GM23338 (cell line): ENCODE results near the gene C1QTNF8.

Experiments
- CTCF ChIP-seq, 2 experiments: fragments of 200-600 bp in 1 of 2; sonication (generic) in 1 of 2; conservative IDR thresholded peaks; 2 replicates each; pipeline versions ENCODE4 v1.5.1 to v1.6.1; 2016 to 2017; ENCODE audit warnings: antibody characterized with exemption in 2 of 2, low read depth in 2 of 2, mild to moderate bottlenecking in 2 of 2, moderate library complexity in 1 of 2
- EZH2 ChIP-seq: fragments of 200-600 bp; sonication (generic); IDR thresholded peaks from one replicate; pipeline ENCODE4 v1.8.0; 2017; ENCODE audit warnings: antibody characterized with exemption, mild to moderate bottlenecking, low read depth; ENCODE audit not compliant: unreplicated experiment
- EZH2phosphoT487 ChIP-seq: fragments of 200-600 bp; sonication (generic); IDR thresholded peaks from one replicate; pipeline ENCODE4 v1.8.1; 2018; ENCODE audit warnings: antibody characterized with exemption; ENCODE audit not compliant: unreplicated experiment
- JUNB ChIP-seq: IDR thresholded peaks from one replicate; pipeline ENCODE4 v1.6.1; 2016; ENCODE audit warnings: antibody characterized with exemption; ENCODE audit not compliant: unreplicated experiment
- NANOG ChIP-seq: IDR thresholded peaks from 2 replicates; pipeline ENCODE4 v1.6.1; 2016; ENCODE audit warnings: antibody characterized with exemption, borderline replicate concordance
- POLR2AphosphoS5 ChIP-seq: IDR thresholded peaks from 2 replicates; pipeline ENCODE4 v1.6.1; 2016; ENCODE audit warnings: antibody characterized with exemption, low read depth
- REST ChIP-seq: IDR thresholded peaks from one replicate; pipeline ENCODE4 v1.6.1; 2018; ENCODE audit warnings: antibody characterized with exemption; ENCODE audit not compliant: unreplicated experiment

- no peak for TF ChIP-seq REST
- no peak for TF ChIP-seq EZH2
- no peak for TF ChIP-seq CTCF (conservative IDR thresholded peaks at IDR 0.05; ENCODE audit: low read depth in 2 of 2)
- no peak for TF ChIP-seq POLR2AphosphoS5
- no peak for TF ChIP-seq JUNB
- TF ChIP-seq EZH2phosphoT487, result no peak
- no peak for TF ChIP-seq NANOG
These were observed 33.1 kb downstream of the C1QTNF8 start for GRCh38 chr16:1062895-1063294.
